Measurements from ENCODE around the gene KDM3A.

GRCh38 chr2:86468162-86469033, 27.2 kb downstream of the KDM3A start:
- no peak for TF ChIP-seq CTCF (IDR thresholded peaks at IDR 0.05)
- TF ChIP-seq POLR2A (IDR thresholded peaks at IDR 0.05) = no peak
- TF ChIP-seq POLR2AphosphoS5 (IDR thresholded peaks at IDR 0.05) = no peak

Data from prostate gland (tissue), 2 donors.